Astrocyte (in vitro differentiated cells and primary cell): ENCODE data around the gene TTLL5.

Source experiments
- EZH2 ChIP-seq: IDR thresholded peaks from 2 replicates; pipeline ENCODE4 v1.6.1; 2012; ENCODE audit warnings: mild to moderate bottlenecking, low read length, inconsistent platforms; ENCODE audit not compliant: insufficient read depth
- TF ChIP-seq, protein P1 (sequence below): IDR thresholded peaks from 2 replicates; pipeline ENCODE4 v1.5.1; 2011; ENCODE audit warnings: low read depth, mild to moderate bottlenecking, inconsistent platforms, low read length, moderate library complexity; ENCODE audit not compliant: insufficient read depth

DNA sequence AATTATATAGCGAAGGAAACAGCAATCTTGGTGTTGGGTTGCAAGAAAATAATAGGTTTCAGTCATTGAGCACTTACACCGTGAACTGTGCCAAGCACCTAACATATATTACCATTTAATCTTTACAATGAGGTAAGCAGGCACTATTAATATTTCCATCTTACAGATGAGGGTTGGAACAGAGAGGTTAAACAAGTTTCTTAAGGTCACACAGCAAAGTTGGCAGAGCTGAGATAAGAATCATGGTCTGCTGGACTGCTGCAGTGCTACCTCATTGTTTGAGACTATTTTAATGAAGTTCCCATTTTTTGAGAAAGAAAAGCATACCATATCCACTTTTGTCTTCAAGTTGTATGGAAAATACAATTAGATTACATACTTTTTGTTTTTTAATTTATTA lies 2.1 kb upstream of the TTLL5 start:
- TF ChIP-seq, protein P1, sequence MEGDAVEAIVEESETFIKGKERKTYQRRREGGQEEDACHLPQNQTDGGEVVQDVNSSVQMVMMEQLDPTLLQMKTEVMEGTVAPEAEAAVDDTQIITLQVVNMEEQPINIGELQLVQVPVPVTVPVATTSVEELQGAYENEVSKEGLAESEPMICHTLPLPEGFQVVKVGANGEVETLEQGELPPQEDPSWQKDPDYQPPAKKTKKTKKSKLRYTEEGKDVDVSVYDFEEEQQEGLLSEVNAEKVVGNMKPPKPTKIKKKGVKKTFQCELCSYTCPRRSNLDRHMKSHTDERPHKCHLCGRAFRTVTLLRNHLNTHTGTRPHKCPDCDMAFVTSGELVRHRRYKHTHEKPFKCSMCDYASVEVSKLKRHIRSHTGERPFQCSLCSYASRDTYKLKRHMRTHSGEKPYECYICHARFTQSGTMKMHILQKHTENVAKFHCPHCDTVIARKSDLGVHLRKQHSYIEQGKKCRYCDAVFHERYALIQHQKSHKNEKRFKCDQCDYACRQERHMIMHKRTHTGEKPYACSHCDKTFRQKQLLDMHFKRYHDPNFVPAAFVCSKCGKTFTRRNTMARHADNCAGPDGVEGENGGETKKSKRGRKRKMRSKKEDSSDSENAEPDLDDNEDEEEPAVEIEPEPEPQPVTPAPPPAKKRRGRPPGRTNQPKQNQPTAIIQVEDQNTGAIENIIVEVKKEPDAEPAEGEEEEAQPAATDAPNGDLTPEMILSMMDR, result no peak
- TF ChIP-seq EZH2, result no peak
